Aorta (tissue), 5 donors: Measurements from ENCODE around the gene INPP5J. TPM values are rescaled to one million over a fixed set of nuclear protein-coding genes. Genes with fewer than 3 reads are reported as not detected.
A peak's percentile ranks its signal among the peaks of the same experiment; 100 is the strongest.
"Not testable (repeated sequence)": the region's sequence is repeated elsewhere in the genome, so short reads cannot be mapped to it uniquely, and the experiment has no call there.

Source experiments
- ATAC-seq: fragments of 200-7000 bp; cut with Tn5 transposase; one replicate; pipeline ENCODE4 v1.9.1; 2022; ENCODE audit warnings: moderate library complexity; ENCODE audit not compliant: low FRiP score
- DNase-seq, 2 donors: peaks; one replicate each; pipeline ENCODE4 v3.0.0-alpha.2; 2020
- H3K27ac ChIP-seq, 2 donors: one replicate each; pipeline ENCODE4 v1.5.1; 2013; ENCODE audit warnings: low read length in 2 of 2, mild to moderate bottlenecking in 2 of 2, moderate library complexity in 2 of 2, control low read depth in 1 of 2, inconsistent platforms in 1 of 2, low read depth in 1 of 2
- H3K27me3 ChIP-seq, 2 donors: one replicate each; pipeline ENCODE4 v1.6.1; 2013; ENCODE audit warnings: control low read depth in 1 of 2, low read length in 1 of 2, mild to moderate bottlenecking in 1 of 2, moderate library complexity in 1 of 2; ENCODE audit not compliant: insufficient read depth in 2 of 2, control insufficient read depth in 1 of 2
- H3K36me3 ChIP-seq, 2 donors: one replicate each; pipeline ENCODE4 v1.6.1; 2013; ENCODE audit warnings: control low read depth in 1 of 2, low read length in 1 of 2, mild to moderate bottlenecking in 1 of 2; ENCODE audit not compliant: insufficient read depth in 2 of 2, control insufficient read depth in 1 of 2
- H3K4me1 ChIP-seq, 2 donors: one replicate each; pipeline ENCODE4 v1.6.1; 2013; ENCODE audit warnings: low read length in 2 of 2, control low read depth in 1 of 2, mild to moderate bottlenecking in 1 of 2, moderate library complexity in 1 of 2; ENCODE audit not compliant: insufficient read depth in 2 of 2, control insufficient read depth in 1 of 2
- H3K4me3 ChIP-seq, 2 donors: one replicate each; pipeline ENCODE4 v1.5.1; 2013; ENCODE audit warnings: low read length in 2 of 2, control low read depth in 1 of 2, mild to moderate bottlenecking in 1 of 2
- H3K9me3 ChIP-seq: one replicate; pipeline ENCODE4 v1.6.1; 2013; ENCODE audit warnings: mild to moderate bottlenecking, low read length; ENCODE audit not compliant: control insufficient read depth
- whole genome bisulfite sequencing, 2 donors: extraction: QIAGEN DNeasy Blood & Tissue Kit; methylation state at CpG; one replicate each; pipeline ENCODE4 v1.1.7; 2013; 5-methylcytosine and 5-hydroxymethylcytosine counted together
- intact Hi-C, 2 donors: fragments of 100-400 bp; cut with DNase I; formaldehyde crosslinking; loops; one replicate each; pipeline versions ENCODE4 v1.14.2 to v1.15.0; 2022
- polyA plus RNA-seq, 2 donors: library from polyadenylated mRNA; stranded (reverse); fragments of 200-250 nt; gene quantifications; one replicate each; pipeline ENCODE4 v1.2.3, GENCODE V29; 2013
- total RNA-seq, 2 donors: library from RNA; stranded (reverse); fragmentation: NEBNext Ultra II Directional; extraction: Animal tissue kit (Norgen Biotek cat#: 25700); gene quantifications; one replicate each; pipeline ENCODE4 v1.2.1, GENCODE V29; 2021
- donor health status: healthy with polysubstance abuse.
- donor health status: Bipolar disorder and iron deficiency.
- donor health status: DM: no; HTN: no; CAD: no.
- donor health status: DM: no; HTN: no; CAD: no.
- donor health status: DM: yes; HTN: yes; CAD: no.

INPP5J gene
- total and polyA plus RNA-seq, 4 donors: 2.4 to 8.3 (median 5.5) TPM

DNA sequence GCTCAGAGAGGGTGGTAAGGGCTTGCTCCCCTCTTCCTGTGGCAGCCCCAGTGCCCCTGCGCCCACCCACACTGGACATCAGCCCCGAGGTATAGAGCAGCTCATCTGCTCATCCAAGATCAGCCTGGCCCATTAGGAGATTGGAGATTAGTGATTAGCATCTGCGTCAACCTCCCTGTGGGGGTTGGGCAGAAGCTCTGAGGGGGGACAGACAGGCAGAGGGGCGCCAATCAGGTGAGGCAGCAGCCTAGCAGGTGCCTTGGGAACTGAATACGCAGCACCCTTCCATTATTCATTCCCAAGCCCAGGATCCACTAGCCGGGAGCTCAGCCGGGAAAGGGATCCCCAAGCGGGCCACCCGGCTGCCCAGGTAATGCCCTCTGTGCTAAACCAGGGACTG, 30.6 kb upstream of the INPP5J start:
- Histone ChIP-seq H3K4me3 (no peak overlapping the region), H3K9me3 (no peaks in the 10 kb centered on the region), H3K36me3 (peaks cover 0 to 33% of the 10 kb centered on the region in 2 donors), H3K4me1 (no peaks in the 10 kb centered on the region), H3K27me3 (no peaks in the 10 kb centered on the region), H3K27ac (no peak overlapping the region)
- intact Hi-C loops: no loop called here
- DNase-seq (no peak), ATAC-seq (no peak)
- 82% methylated on average over 9 of the region's 9 CpGs for WGBS, 2 donors

DNA sequence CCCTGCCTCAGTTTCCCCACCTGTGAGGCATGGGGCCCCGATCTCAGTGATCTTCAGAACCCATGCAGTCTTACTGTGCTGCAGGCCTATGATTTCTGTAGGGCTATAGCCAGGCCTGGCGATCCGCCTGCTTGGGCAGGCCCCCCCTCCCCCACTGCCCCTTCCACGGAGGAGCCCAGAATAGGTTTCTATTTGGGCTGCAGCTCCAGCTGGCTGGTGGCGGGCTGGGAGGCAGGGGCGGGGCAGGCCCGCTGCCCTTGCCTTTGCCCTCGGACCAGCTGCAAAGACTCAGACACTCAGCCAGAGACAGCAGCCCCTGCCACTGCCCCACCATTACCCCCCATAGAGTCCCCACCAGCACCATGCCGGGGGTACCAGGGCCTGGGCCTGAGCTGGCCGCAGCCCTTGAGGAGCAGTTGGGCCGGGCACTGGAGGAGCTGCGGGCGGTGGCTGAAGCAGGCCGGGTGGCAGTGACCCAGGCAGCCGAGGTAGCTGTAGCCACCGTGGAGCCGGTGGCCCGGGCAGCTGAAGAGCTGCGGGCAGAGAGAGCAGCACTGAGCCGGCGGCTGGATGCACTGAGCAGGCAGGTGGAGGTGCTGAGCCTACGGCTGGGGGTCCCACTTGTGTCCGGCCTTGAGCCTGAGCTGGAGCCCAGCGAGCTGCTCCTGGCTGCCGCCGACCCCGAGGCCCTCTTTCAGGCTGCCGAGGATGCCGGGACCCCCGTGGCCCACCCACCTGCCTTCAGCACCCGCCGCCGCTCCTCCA, 29.5 kb upstream of the INPP5J start:
- Histone ChIP-seq H3K4me3 (no peak overlapping the region), H3K9me3 (no peaks in the 10 kb centered on the region), H3K4me1 (no peaks in the 10 kb centered on the region), H3K27ac (peak overlapping the region in 1 of 2 donors; percentile 58), H3K36me3 (peaks cover 0 to 35% of the 10 kb centered on the region in 2 donors), H3K27me3 (no peaks in the 10 kb centered on the region)
- intact Hi-C loops: no loop called here
- ATAC-seq: peak; percentile 69
- WGBS, 2 donors: 31 to 32% methylated on average over 31 to 33 of the region's 33 CpGs
- DNase-seq: peak; percentile 88 to 91

DNA sequence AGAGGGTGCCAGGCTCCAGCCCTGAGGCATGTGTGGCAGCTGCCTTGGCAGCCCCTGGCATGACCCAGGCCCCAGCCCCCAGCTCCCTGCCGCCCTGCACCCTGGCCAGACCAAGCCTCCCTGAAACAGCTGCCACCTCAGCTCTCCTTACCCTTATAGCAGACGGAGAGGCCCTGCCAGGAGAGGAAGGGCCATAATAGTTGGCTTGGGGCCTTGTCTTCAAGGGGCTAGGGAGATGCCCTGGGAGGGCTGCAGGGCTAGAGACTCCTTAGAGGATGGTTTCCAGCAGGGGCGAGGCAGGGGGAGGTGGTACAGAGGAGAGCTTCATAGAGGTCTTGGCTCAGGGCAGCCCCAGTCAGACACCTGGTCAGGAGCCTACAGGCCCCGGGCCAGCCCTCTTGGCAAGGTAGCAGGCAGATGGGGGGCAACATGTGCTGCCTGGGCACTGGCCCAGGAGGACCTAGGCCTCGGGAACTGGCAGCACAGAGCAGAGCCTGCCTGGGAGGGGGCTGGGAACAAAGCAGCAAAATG, 28.7 kb upstream of the INPP5J start:
- H3K27me3 ChIP-seq: no peaks in the 10 kb centered on the region
- no peaks in the 10 kb centered on the region for H3K4me1 ChIP-seq
- intact Hi-C loops: no loop called here
- H3K4me3 ChIP-seq: no peak overlapping the region
- ATAC-seq (no peak), DNase-seq (peak in 1 of 2 donors; percentile 50)
- peaks cover 0 to 33% of the 10 kb centered on the region in 2 donors for H3K36me3 ChIP-seq
- no peaks in the 10 kb centered on the region for H3K9me3 ChIP-seq
- H3K27ac ChIP-seq: peak overlapping the region; percentile 17 to 58
- WGBS, 2 donors: 14 to 16% methylated on average over 5 of the region's 5 CpGs

GRCh38 chr22:31094741-31095140, 28.0 kb upstream of the INPP5J start:
- no peaks in the 10 kb centered on the region for H3K4me1 ChIP-seq
- peaks cover 4 to 38% of the 10 kb centered on the region in 2 donors for H3K36me3 ChIP-seq
- H3K27ac ChIP-seq: peak overlapping the region in 1 of 2 donors; percentile 8
- no peak overlapping the region for H3K4me3 ChIP-seq
- intact Hi-C loops: no loop called here
- DNase-seq: no peak
- H3K9me3 ChIP-seq: no peaks in the 10 kb centered on the region
- ATAC-seq: no peak
- WGBS, 2 donors: 75% methylated on average over 7 of the region's 7 CpGs
- no peaks in the 10 kb centered on the region for H3K27me3 ChIP-seq

- Histone ChIP-seq H3K4me1 (no peaks in the 10 kb centered on the region), H3K27me3 (no peaks in the 10 kb centered on the region), H3K27ac (peak overlapping the region in 1 of 2 donors; percentile 10), H3K4me3 (no peak overlapping the region), H3K9me3 (no peaks in the 10 kb centered on the region), H3K36me3 (peaks cover 8 to 38% of the 10 kb centered on the region in 2 donors)
- 76 to 89% methylated on average over 3 of the region's 3 CpGs for WGBS, 2 donors
- intact Hi-C loops: no loop called here
- no peak for DNase-seq
- ATAC-seq: no peak
These were observed 27.0 kb upstream of the INPP5J start for GRCh38 chr22:31095637-31096249.

DNA sequence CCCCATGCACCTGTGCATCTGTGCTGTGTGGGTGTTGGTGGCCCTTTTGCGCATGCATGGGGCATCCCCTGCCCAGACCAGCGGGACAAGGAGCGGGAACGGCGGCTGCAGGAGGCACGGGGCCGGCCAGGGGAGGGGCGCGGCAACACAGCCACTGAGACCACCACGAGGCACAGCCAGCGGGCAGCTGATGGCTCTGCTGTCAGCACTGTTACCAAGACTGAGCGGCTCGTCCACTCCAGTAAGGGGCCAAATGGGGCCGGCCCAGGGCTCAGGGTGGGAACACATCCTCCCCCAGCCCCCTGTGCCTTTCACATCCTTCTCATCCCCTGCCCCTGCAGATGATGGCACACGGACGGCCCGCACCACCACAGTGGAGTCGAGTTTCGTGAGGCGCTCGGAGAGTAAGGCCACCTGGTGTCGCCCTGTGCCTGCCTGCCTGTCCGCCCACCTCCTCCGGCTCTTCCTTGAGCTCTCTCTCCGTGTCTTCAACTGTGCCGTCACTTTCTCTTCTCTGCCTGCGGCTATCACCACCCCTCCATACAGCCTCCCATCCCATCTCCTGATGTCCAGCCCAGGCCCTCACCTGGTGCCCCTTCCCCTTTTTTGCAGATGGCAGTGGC, 26.0 kb upstream of the INPP5J start:
- ATAC-seq (no peak), DNase-seq (no peak)
- Histone ChIP-seq H3K27me3 (no peaks in the 10 kb centered on the region), H3K4me1 (no peaks in the 10 kb centered on the region), H3K4me3 (no peak overlapping the region), H3K9me3 (no peaks in the 10 kb centered on the region), H3K36me3 (peaks cover 8 to 32% of the 10 kb centered on the region in 2 donors), H3K27ac (peak overlapping the region in 1 of 2 donors; percentile 3)
- intact Hi-C loops: no loop called here
- 77 to 81% methylated on average over 27 of the region's 27 CpGs for WGBS, 2 donors

DNA sequence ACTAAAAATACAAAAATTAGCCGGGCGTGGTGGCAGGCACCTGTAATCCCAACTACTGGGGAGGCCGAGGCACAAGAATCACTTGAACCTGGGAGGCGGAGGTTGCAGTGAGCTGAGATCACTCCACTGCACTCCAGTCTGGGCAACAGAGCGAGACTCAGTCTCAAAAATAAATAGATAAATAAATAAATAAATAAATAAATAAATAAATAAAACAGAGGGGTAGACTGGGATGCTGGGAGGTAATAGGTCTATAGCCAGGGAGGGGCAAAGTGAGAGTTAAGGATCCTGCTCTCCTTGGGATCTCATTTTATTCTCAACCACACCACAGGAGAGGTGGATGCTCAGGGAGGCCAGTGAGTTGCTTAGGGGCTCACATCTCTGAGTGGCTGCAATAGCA, 25.2 kb upstream of the INPP5J start:
- Histone ChIP-seq H3K36me3 (peaks cover 8 to 31% of the 10 kb centered on the region in 2 donors), H3K27ac (peak overlapping the region in 1 of 2 donors; percentile 18)
- DNase-seq, H3K4me1 ChIP-seq, H3K9me3 ChIP-seq, intact Hi-C loops, H3K4me3 ChIP-seq, H3K27me3 ChIP-seq, ATAC-seq: not testable (repeated sequence)
- 85 to 88% methylated on average over 5 of the region's 5 CpGs for WGBS, 2 donors

- DNase-seq (no peak), ATAC-seq (no peak)
- intact Hi-C loops: no loop called here
- peaks cover 8 to 31% of the 10 kb centered on the region in 2 donors for H3K36me3 ChIP-seq
- no peaks in the 10 kb centered on the region for H3K9me3 ChIP-seq
- 66 to 75% methylated on average over 10 of the region's 10 CpGs for WGBS, 2 donors
- no peak overlapping the region for H3K4me3 ChIP-seq
- no peaks in the 10 kb centered on the region for H3K27me3 ChIP-seq
- no peaks in the 10 kb centered on the region for H3K4me1 ChIP-seq
- H3K27ac ChIP-seq: peak overlapping the region in 1 of 2 donors; percentile 23
These were observed 24.7 kb upstream of the INPP5J start for GRCh38 chr22:31097941-31098631.
